HepG2 (cell line): ENCODE results near the gene NR2F6. TPM values are rescaled to one million over a fixed set of nuclear protein-coding genes. Genes with fewer than 3 reads are reported as not detected.
A peak's percentile ranks its signal among the peaks of the same experiment; 100 is the strongest.

ENCODE experiments used
- ATRX ChIP-seq: sonication (generic); formaldehyde crosslinking; IDR thresholded peaks from 2 replicates; pipeline ENCODE4 v1.4.0; 2020; ENCODE audit warnings: missing genetic modification reagents, borderline replicate concordance
- CEBPB ChIP-seq: IDR thresholded peaks from 2 replicates; pipeline ENCODE4 v1.6.1; 2011; ENCODE audit warnings: low read depth, low read length, improper control_type of control experiment, borderline replicate concordance
- DMAP1 ChIP-seq: IDR thresholded peaks from 2 replicates; pipeline ENCODE4 v1.6.1; 2016
- FOXJ3 ChIP-seq: sonication (generic); formaldehyde crosslinking; IDR thresholded peaks from 2 replicates; pipeline ENCODE4 v1.4.0; 2020; ENCODE audit warnings: missing genetic modification reagents, mild to moderate bottlenecking, borderline replicate concordance
- IRF1 ChIP-seq: sonication (generic); formaldehyde crosslinking; IDR thresholded peaks from 2 replicates; pipeline ENCODE4 v1.4.0; 2020; ENCODE audit warnings: low read depth, mild to moderate bottlenecking, missing genetic modification reagents
- KMT2A ChIP-seq: sonication (generic); formaldehyde crosslinking; IDR thresholded peaks from 2 replicates; pipeline ENCODE4 v1.4.0; 2020; ENCODE audit warnings: missing genetic modification reagents
- MBD4 ChIP-seq: IDR thresholded peaks from 2 replicates; pipeline ENCODE4 v1.6.1; 2012; ENCODE audit warnings: low read length, inconsistent platforms, borderline replicate concordance
- RELA ChIP-seq: sonication (generic); formaldehyde crosslinking; IDR thresholded peaks from 2 replicates; pipeline ENCODE4 v1.4.0; 2020; ENCODE audit warnings: missing genetic modification reagents
- TARDBP ChIP-seq: sonication (generic); formaldehyde crosslinking; IDR thresholded peaks from 2 replicates; pipeline ENCODE4 v1.8.0; 2022; ENCODE audit warnings: mild to moderate bottlenecking, missing genetic modification reagents
- TFAP4 ChIP-seq: sonication (generic); IDR thresholded peaks from 2 replicates; pipeline ENCODE4 v1.6.1; 2016; ENCODE audit warnings: low read depth, borderline replicate concordance
- TFDP1 ChIP-seq: IDR thresholded peaks from 2 replicates; pipeline ENCODE4 v1.6.1; 2016; ENCODE audit warnings: missing compliant biosample characterization, missing genetic modification reagents, borderline replicate concordance
- ZBTB43 ChIP-seq: sonication (generic); formaldehyde crosslinking; conservative IDR thresholded peaks from 2 replicates; pipeline ENCODE4 v1.4.0; 2020; ENCODE audit warnings: missing genetic modification reagents
- ZMYM2 ChIP-seq: sonication (generic); formaldehyde crosslinking; IDR thresholded peaks from 2 replicates; pipeline ENCODE4 v1.8.0; 2022; ENCODE audit warnings: mild to moderate bottlenecking, missing genetic modification reagents
- ZNF17 ChIP-seq: sonication (generic); formaldehyde crosslinking; IDR thresholded peaks from 2 replicates; pipeline ENCODE4 v1.5.0; 2020; ENCODE audit warnings: mild to moderate bottlenecking, missing genetic modification reagents
- ZNF205 ChIP-seq: IDR thresholded peaks from 2 replicates; pipeline ENCODE4 v1.6.1; 2018; ENCODE audit warnings: missing biosample characterization, missing genetic modification reagents
- ZNF451 ChIP-seq: sonication (generic); formaldehyde crosslinking; IDR thresholded peaks from 2 replicates; pipeline ENCODE4 v1.5.0; 2020; ENCODE audit warnings: mild to moderate bottlenecking, missing genetic modification reagents
- polyA plus RNA-seq, 8 experiments: library from polyadenylated mRNA; depleted of rRNA in 3 of 8; stranded (reverse) in 7 of 8; unstranded in 1 of 8; fragments of >200 nt; fragmentation: Illumina TruSeq in 4 of 8; extraction: Trizol in 4 of 8; gene quantifications; 2 replicates each; pipeline versions ENCODE4 v1.2.1 to v1.2.3, GENCODE V29; 2011 to 2016; ENCODE audit warnings: low read depth in 4 of 8, missing spikeins in 1 of 8, mixed read lengths in 1 of 8; ENCODE audit not compliant: insufficient read depth in 1 of 8
- total RNA-seq, 5 experiments: library from RNA; depleted of rRNA; stranded (reverse); fragments of >200 nt; fragmentation: Illumina TruSeq; extraction: Trizol; gene quantifications; 2 replicates each; pipeline ENCODE4 v1.2.3, GENCODE V29; 2016; ENCODE audit warnings: low read depth in 1 of 5
- TF ChIP-seq, protein P1 (sequence below): sonication (generic); formaldehyde crosslinking; IDR thresholded peaks from 2 replicates; pipeline ENCODE4 v1.5.1; 2020; ENCODE audit warnings: mild to moderate bottlenecking, missing genetic modification reagents, borderline replicate concordance
- TF ChIP-seq, protein P2 (sequence below): sonication (generic); formaldehyde crosslinking; IDR thresholded peaks from 2 replicates; pipeline ENCODE4 v1.4.0; 2020; ENCODE audit warnings: mild to moderate bottlenecking, missing genetic modification reagents

NR2F6 gene
- total and polyA plus RNA-seq, 2 of the 13 experiments (the other 11 are each of a cell fraction or from before 2014, with no cell fraction given), result 30.9 to 72.4 TPM

- no peak for TF ChIP-seq IRF1 (CRISPR knock-in tag)
- no peak for TF ChIP-seq CEBPB
- peak; percentile 68 for TF ChIP-seq KMT2A (CRISPR knock-in tag)
- TF ChIP-seq, protein P1, sequence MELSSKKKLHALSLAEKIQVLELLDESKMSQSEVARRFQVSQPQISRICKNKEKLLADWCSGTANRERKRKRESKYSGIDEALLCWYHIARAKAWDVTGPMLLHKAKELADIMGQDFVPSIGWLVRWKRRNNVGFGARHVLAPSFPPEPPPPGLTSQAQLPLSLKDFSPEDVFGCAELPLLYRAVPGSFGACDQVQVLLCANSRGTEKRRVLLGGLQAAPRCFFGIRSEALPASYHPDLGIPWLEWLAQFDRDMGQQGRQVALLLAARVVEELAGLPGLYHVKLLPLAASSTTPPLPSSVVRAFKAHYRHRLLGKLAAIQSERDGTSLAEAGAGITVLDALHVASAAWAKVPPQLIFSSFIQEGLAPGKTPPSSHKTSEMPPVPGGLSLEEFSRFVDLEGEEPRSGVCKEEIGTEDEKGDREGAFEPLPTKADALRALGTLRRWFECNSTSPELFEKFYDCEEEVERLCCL (CRISPR knock-in tag), result no peak
- TF ChIP-seq ZNF17, result no peak
- TF ChIP-seq ZBTB43 (CRISPR knock-in tag), result no peak
- TF ChIP-seq DMAP1 (CRISPR knock-in tag), result peak; percentile 23
- TF ChIP-seq ZMYM2 (CRISPR knock-in tag), result peak; percentile 85
- no peak for TF ChIP-seq ATRX
- 0 out of 2 replicates have a peak, but pooled peaks have one; percentile 27 for TF ChIP-seq TFAP4
- no peak for TF ChIP-seq ZNF451
- TF ChIP-seq TARDBP (CRISPR knock-in tag), result peak; percentile 59; the same call in 1 of the 2 replicates
- TF ChIP-seq FOXJ3, result 0 out of 2 replicates have a peak, but pooled peaks have one; percentile 17
- peak; percentile 22; the same call in 1 of the 2 replicates for TF ChIP-seq TFDP1
- peak; percentile 67; the same call in 1 of the 2 replicates for TF ChIP-seq ZNF205 (CRISPR knock-in tag)
- TF ChIP-seq, protein P2, sequence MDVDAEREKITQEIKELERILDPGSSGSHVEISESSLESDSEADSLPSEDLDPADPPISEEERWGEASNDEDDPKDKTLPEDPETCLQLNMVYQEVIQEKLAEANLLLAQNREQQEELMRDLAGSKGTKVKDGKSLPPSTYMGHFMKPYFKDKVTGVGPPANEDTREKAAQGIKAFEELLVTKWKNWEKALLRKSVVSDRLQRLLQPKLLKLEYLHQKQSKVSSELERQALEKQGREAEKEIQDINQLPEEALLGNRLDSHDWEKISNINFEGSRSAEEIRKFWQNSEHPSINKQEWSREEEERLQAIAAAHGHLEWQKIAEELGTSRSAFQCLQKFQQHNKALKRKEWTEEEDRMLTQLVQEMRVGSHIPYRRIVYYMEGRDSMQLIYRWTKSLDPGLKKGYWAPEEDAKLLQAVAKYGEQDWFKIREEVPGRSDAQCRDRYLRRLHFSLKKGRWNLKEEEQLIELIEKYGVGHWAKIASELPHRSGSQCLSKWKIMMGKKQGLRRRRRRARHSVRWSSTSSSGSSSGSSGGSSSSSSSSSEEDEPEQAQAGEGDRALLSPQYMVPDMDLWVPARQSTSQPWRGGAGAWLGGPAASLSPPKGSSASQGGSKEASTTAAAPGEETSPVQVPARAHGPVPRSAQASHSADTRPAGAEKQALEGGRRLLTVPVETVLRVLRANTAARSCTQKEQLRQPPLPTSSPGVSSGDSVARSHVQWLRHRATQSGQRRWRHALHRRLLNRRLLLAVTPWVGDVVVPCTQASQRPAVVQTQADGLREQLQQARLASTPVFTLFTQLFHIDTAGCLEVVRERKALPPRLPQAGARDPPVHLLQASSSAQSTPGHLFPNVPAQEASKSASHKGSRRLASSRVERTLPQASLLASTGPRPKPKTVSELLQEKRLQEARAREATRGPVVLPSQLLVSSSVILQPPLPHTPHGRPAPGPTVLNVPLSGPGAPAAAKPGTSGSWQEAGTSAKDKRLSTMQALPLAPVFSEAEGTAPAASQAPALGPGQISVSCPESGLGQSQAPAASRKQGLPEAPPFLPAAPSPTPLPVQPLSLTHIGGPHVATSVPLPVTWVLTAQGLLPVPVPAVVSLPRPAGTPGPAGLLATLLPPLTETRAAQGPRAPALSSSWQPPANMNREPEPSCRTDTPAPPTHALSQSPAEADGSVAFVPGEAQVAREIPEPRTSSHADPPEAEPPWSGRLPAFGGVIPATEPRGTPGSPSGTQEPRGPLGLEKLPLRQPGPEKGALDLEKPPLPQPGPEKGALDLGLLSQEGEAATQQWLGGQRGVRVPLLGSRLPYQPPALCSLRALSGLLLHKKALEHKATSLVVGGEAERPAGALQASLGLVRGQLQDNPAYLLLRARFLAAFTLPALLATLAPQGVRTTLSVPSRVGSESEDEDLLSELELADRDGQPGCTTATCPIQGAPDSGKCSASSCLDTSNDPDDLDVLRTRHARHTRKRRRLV (CRISPR knock-in tag), result 0 out of 2 replicates have a peak, but pooled peaks have one; percentile 41
- no peak for TF ChIP-seq RELA (CRISPR knock-in tag)
- no peak for TF ChIP-seq MBD4
Observed at GRCh38 chr19:17243830-17244617, 1.7 kb downstream of the NR2F6 start (continued).
